ENCODE measurements around the gene ZNF598.

- TF ChIP-seq POLR2A (IDR thresholded peaks at IDR 0.05) (no peak), CTCF (IDR thresholded peaks at IDR 0.05) (no peak)
Measured at GRCh38 chr16:2028620-2029220, 19.1 kb upstream of the ZNF598 start.

All from upper lobe of left lung (tissue), 4 donors.